ENCODE results near the gene TSHZ2. TPM values are rescaled to one million over a fixed set of nuclear protein-coding genes. Genes with fewer than 3 reads are reported as not detected.

Gene TSHZ2
- total and polyA plus RNA-seq, 9 of the 15 experiments (the other 6 are each of a cell fraction or from before 2014, with no cell fraction given) = 0.03 to 0.20 (median 0.05) TPM; not detected in 4

DNA sequence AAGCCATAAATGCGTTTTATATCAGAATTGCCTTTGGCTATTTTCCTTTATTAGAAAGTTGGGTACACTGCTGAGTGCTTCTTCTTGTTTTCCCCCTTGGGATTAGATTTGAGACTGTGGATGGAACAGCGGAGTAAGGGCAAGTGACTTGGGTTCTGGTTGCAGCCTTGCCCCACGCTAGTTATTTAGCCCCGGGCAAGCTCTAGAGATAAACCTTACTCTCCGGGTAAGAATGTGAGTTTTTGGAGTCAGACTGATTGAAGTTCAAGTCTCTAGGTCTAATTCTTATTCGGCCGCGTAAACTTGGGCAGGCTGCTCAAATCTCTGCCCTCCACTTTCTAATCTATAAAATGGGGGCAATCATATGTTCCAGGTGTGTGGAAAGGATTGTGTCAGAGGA, 8.9 kb downstream of the TSHZ2 start:
- no peaks in the 10 kb centered on the region for H4K20me1 ChIP-seq (replicated peaks; ENCODE audit: control insufficient read depth, insufficient read depth, low read length)
- H3K79me2 ChIP-seq (ENCODE audit: control insufficient read depth, insufficient read depth, low read length) = no peaks in the 10 kb centered on the region
- in situ Hi-C loops (cut with MboI) = no loop called here
- H3K27me3 ChIP-seq (ENCODE audit: control insufficient read depth in 2 of 2, insufficient read depth in 2 of 2, low read length in 2 of 2) = peaks cover 8 to 19% of the 10 kb centered on the region in 2 experiments; a peak in 4 of 5 replicates
- no peak overlapping the region for H3K27ac ChIP-seq (ENCODE audit: extremely low read depth, low read depth, low read length)
- CTCF ChIA-PET (ENCODE audit: low intra/inter-chr PET ratio) = no interaction called here
- H2AFZ ChIP-seq (ENCODE audit: low read depth, low read length) = no peak overlapping the region
- no peak overlapping the region for H3K9ac ChIP-seq (ENCODE audit: insufficient read depth in 1 of 2, low read depth in 2 of 2, low read length in 2 of 2)
- WGBS (ENCODE audit: insufficient coverage, low coverage, missing lambda C conversion rate) = 2% methylated on average over 8 of the region's 8 CpGs
- BruUV-seq (replicated peaks) = no TSS peak
- ATAC-seq (no peak), FAIRE-seq (no peak), DNase-seq (ENCODE audit: extremely low read depth in 1 of 4, low spot score in 3 of 4) (no peak)
- H3K4me2 ChIP-seq (ENCODE audit: insufficient read depth, low read length) = no peak overlapping the region
- POLR2A ChIA-PET = interaction anchor here (0.5 kb wide), 1 partner anchor 1726 kb away, joined by 3 read pairs; no protein-coding TSS in a partner anchor
- H3K9me1 ChIP-seq (ENCODE audit: control insufficient read depth, insufficient read depth, low read length) = no peaks in the 10 kb centered on the region
- H3K4me3 ChIP-seq = no peak overlapping the region
- H3K4me1 ChIP-seq (replicated peaks in 1 of 2; ENCODE audit: control insufficient read depth in 2 of 2, insufficient read depth in 2 of 2, low read length in 2 of 2) = no peaks in the 10 kb centered on the region
- no peaks in the 10 kb centered on the region for H3K9me3 ChIP-seq (replicated peaks; ENCODE audit: control insufficient read depth, insufficient read depth, low read depth, low read length)
- intact Hi-C loops (cut with micrococcal nuclease) = no loop called here
- no peaks in the 10 kb centered on the region for H3K36me3 ChIP-seq (ENCODE audit: control insufficient read depth, insufficient read depth, low read length)
- TF ChIP-seq WHSC1 (IDR thresholded peaks at IDR 0.05; ENCODE audit: low read length) = no peak
- TF ChIP-seq ZNF184 (CRISPR knock-in tag; IDR thresholded peaks at IDR 0.05) = no peak
- no peak for TF ChIP-seq ETV1 (tag; conservative IDR thresholded peaks at IDR 0.05; ENCODE audit: low read depth)
- TF ChIP-seq ELK3 (CRISPR knock-in tag; IDR thresholded peaks at IDR 0.05) = no peak
- TF ChIP-seq, protein P1, sequence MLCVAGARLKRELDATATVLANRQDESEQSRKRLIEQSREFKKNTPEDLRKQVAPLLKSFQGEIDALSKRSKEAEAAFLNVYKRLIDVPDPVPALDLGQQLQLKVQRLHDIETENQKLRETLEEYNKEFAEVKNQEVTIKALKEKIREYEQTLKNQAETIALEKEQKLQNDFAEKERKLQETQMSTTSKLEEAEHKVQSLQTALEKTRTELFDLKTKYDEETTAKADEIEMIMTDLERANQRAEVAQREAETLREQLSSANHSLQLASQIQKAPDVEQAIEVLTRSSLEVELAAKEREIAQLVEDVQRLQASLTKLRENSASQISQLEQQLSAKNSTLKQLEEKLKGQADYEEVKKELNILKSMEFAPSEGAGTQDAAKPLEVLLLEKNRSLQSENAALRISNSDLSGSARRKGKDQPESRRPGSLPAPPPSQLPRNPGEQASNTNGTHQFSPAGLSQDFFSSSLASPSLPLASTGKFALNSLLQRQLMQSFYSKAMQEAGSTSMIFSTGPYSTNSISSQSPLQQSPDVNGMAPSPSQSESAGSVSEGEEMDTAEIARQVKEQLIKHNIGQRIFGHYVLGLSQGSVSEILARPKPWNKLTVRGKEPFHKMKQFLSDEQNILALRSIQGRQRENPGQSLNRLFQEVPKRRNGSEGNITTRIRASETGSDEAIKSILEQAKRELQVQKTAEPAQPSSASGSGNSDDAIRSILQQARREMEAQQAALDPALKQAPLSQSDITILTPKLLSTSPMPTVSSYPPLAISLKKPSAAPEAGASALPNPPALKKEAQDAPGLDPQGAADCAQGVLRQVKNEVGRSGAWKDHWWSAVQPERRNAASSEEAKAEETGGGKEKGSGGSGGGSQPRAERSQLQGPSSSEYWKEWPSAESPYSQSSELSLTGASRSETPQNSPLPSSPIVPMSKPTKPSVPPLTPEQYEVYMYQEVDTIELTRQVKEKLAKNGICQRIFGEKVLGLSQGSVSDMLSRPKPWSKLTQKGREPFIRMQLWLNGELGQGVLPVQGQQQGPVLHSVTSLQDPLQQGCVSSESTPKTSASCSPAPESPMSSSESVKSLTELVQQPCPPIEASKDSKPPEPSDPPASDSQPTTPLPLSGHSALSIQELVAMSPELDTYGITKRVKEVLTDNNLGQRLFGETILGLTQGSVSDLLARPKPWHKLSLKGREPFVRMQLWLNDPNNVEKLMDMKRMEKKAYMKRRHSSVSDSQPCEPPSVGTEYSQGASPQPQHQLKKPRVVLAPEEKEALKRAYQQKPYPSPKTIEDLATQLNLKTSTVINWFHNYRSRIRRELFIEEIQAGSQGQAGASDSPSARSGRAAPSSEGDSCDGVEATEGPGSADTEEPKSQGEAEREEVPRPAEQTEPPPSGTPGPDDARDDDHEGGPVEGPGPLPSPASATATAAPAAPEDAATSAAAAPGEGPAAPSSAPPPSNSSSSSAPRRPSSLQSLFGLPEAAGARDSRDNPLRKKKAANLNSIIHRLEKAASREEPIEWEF (CRISPR knock-in tag; IDR thresholded peaks at IDR 0.05) = no peak
- TF ChIP-seq, protein P2, sequence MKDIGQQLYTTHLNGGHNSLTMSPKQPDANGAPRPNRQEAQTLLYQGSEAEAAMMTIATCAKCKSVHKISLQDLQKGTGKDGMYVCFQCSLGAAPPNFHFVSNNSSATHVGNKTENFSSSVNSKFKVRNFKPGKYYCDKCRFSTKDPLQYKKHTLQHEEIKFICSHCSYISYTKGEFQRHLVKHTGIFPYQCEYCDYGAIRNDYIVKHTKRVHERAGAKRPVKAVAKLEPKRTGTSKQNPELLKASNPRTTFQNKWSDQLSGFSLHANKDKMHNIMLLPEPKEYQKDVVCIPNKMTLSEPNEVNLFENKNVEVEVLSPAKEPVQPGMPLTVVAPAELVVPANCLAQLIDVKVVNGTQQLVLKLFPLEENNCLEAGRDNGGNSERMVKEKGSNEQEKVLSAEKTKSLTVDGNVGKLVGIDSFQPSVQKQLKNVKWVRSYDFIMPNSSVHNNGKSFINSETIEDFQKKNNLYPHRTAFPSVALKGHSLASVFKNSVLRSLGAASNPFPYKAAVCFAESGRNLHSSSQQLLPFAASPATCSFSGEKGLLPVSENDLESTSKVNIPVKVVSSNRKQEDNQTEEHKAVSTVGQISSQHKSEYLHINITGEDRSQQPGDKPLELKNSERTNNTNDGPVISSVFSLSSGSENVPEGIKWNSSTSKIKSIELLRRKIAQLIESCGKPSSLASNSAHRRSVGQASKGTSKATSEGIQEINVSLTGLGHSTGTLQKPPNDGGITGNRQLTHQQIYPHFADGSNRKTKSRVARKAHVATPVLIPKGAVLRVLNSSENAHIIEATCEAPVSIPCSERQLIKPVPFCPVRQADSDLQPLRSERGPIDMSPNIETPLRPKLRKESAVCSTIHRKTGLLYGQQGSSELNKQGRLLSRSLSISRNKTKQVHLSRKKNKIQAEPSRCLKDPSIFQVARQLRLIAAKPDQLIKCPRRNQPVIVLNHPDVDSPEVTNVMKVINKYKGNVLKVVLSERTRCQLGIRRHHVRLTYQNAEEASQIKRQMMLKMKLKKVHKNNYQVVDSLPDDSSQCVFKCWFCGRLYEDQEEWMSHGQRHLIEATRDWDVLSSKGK (CRISPR knock-in tag; IDR thresholded peaks at IDR 0.05) = no peak
- no peak for TF ChIP-seq HDAC1 (IDR thresholded peaks at IDR 0.05)
- TF ChIP-seq RB1 (IDR thresholded peaks at IDR 0.05; ENCODE audit: low read depth) = no peak
- TF ChIP-seq ZNF699 (CRISPR knock-in tag; IDR thresholded peaks at IDR 0.05; ENCODE audit: insufficient replicate concordance) = no peak
- TF ChIP-seq CBFA2T2 (conservative IDR thresholded peaks at IDR 0.05) = no peak
- TF ChIP-seq NCOA4 (IDR thresholded peaks at IDR 0.05; ENCODE audit: partially characterized antibody) = no peak
- TF ChIP-seq, protein P3, sequence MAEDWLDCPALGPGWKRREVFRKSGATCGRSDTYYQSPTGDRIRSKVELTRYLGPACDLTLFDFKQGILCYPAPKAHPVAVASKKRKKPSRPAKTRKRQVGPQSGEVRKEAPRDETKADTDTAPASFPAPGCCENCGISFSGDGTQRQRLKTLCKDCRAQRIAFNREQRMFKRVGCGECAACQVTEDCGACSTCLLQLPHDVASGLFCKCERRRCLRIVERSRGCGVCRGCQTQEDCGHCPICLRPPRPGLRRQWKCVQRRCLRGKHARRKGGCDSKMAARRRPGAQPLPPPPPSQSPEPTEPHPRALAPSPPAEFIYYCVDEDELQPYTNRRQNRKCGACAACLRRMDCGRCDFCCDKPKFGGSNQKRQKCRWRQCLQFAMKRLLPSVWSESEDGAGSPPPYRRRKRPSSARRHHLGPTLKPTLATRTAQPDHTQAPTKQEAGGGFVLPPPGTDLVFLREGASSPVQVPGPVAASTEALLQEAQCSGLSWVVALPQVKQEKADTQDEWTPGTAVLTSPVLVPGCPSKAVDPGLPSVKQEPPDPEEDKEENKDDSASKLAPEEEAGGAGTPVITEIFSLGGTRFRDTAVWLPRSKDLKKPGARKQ (CRISPR knock-in tag; IDR thresholded peaks at IDR 0.05) = no peak
